ENCODE results near the gene MEI1. TPM values are rescaled to one million over a fixed set of nuclear protein-coding genes. Genes with fewer than 3 reads are reported as not detected.
A peak's percentile ranks its signal among the peaks of the same experiment; 100 is the strongest.

MEI1 gene
- total and polyA plus RNA-seq, 2 experiments from 2014 or later, result 0.18 TPM; not detected in 1

DNA sequence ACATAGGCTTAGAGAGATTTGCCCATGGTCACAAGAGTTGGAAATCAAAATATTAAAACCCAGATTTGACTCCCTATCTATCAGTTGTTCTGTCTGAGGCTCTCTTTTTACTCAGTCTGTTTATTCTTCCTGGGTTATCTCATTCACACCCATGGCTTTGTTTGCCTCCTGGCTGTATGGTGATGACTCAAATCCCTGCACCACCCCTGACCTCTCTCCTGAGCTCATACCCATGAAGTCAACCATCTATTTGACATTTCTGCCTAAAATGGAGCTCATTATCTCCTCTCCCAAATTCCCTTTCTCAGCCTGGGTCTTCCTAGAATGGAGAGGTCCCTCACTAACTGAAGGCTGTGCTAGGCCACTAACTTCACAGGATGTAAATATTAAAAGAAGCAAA lies 73.3 kb downstream of the MEI1 start:
- no peaks in the 10 kb centered on the region for H4K20me1 ChIP-seq (ENCODE audit: insufficient read depth, poor library complexity, severe bottlenecking)
- TF ChIP-seq, protein P1, sequence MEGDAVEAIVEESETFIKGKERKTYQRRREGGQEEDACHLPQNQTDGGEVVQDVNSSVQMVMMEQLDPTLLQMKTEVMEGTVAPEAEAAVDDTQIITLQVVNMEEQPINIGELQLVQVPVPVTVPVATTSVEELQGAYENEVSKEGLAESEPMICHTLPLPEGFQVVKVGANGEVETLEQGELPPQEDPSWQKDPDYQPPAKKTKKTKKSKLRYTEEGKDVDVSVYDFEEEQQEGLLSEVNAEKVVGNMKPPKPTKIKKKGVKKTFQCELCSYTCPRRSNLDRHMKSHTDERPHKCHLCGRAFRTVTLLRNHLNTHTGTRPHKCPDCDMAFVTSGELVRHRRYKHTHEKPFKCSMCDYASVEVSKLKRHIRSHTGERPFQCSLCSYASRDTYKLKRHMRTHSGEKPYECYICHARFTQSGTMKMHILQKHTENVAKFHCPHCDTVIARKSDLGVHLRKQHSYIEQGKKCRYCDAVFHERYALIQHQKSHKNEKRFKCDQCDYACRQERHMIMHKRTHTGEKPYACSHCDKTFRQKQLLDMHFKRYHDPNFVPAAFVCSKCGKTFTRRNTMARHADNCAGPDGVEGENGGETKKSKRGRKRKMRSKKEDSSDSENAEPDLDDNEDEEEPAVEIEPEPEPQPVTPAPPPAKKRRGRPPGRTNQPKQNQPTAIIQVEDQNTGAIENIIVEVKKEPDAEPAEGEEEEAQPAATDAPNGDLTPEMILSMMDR (IDR thresholded peaks at IDR 0.05; ENCODE audit: poor library complexity), result no peak
- no peak for TF ChIP-seq EZH2phosphoT487 (IDR thresholded peaks at IDR 0.05; ENCODE audit: low read depth, severe bottlenecking, unreplicated experiment)
- no peak for TF ChIP-seq EZH2 (IDR thresholded peaks at IDR 0.05; ENCODE audit: borderline replicate concordance)
- no peak for DNase-seq (ENCODE audit: low spot score)
- no peak overlapping the region for H3K4me3 ChIP-seq
- H2AFZ ChIP-seq, result no peak overlapping the region
- no peak overlapping the region for H3K4me2 ChIP-seq
- H3K27ac ChIP-seq, result peak overlapping the region; percentile 60
- no peaks in the 10 kb centered on the region for H3K9me3 ChIP-seq (ENCODE audit: low read depth)
- no peaks in the 10 kb centered on the region for H3K9me2 ChIP-seq (replicated peaks; ENCODE audit: insufficient read depth)
- no peaks in the 10 kb centered on the region for H3K4me1 ChIP-seq (ENCODE audit: insufficient read depth)
- H3K27me3 ChIP-seq, result no peaks in the 10 kb centered on the region
- no peaks in the 10 kb centered on the region for H3K79me2 ChIP-seq
- no peaks in the 10 kb centered on the region for H3K36me3 ChIP-seq (replicated peaks; ENCODE audit: insufficient read depth, low read depth)

DNA sequence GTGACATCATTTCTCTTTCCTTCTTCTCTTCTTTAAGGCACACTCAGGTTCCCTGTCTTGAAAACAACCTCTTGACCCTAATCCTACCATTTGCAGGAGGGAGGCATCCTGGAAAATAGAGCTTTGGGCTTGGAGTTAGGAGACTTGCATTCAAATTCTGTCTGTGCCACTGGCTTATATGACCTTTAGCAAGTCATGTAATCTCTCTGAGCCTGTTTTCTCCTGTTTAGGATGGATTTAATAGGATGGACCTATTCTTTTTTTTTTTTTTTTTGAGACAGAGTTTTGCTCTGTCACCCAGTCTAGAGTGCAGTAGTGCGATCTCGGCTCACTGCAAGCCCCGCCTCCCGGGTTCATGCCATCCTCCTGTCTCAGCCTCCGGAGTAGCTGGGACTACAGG lies 76.0 kb downstream of the MEI1 start:
- no peak overlapping the region for H2AFZ ChIP-seq
- WGBS (ENCODE audit: low lambda C conversion rate, missing lambda C conversion rate), result 87% methylated on average over 3 of the region's 5 CpGs
- H3K27me3 ChIP-seq, result no peaks in the 10 kb centered on the region

GRCh38 chr22:41775976-41776375 lies 76.7 kb downstream of the MEI1 start:
- no peak overlapping the region for H3K4me2 ChIP-seq
- no peaks in the 10 kb centered on the region for H3K9me2 ChIP-seq (replicated peaks; ENCODE audit: insufficient read depth)
- no peaks in the 10 kb centered on the region for H3K27me3 ChIP-seq
- no peaks in the 10 kb centered on the region for H3K79me2 ChIP-seq
- TF ChIP-seq, protein P1 (IDR thresholded peaks at IDR 0.05; ENCODE audit: poor library complexity), result no peak
- no peak for TF ChIP-seq EZH2 (IDR thresholded peaks at IDR 0.05; ENCODE audit: borderline replicate concordance)
- no peak for TF ChIP-seq EZH2phosphoT487 (IDR thresholded peaks at IDR 0.05; ENCODE audit: low read depth, severe bottlenecking, unreplicated experiment)
- no peak overlapping the region for H2AFZ ChIP-seq
- no peaks in the 10 kb centered on the region for H3K36me3 ChIP-seq (replicated peaks; ENCODE audit: insufficient read depth, low read depth)
- no peak overlapping the region for H3K27ac ChIP-seq
- DNase-seq (ENCODE audit: low spot score), result no peak
- H3K4me1 ChIP-seq (ENCODE audit: insufficient read depth), result no peaks in the 10 kb centered on the region
- no peak overlapping the region for H3K4me3 ChIP-seq
- no peaks in the 10 kb centered on the region for H3K9me3 ChIP-seq (ENCODE audit: low read depth)
- H4K20me1 ChIP-seq (ENCODE audit: insufficient read depth, poor library complexity, severe bottlenecking), result no peaks in the 10 kb centered on the region
- WGBS (ENCODE audit: low lambda C conversion rate, missing lambda C conversion rate), result 66% methylated on average over 4 of the region's 4 CpGs

More for the DNA sequence above, 76.0 kb downstream of the MEI1 start:
- TF ChIP-seq, protein P1 (IDR thresholded peaks at IDR 0.05; ENCODE audit: poor library complexity), result no peak
- no peak for TF ChIP-seq EZH2 (IDR thresholded peaks at IDR 0.05; ENCODE audit: borderline replicate concordance)
- TF ChIP-seq EZH2phosphoT487 (IDR thresholded peaks at IDR 0.05; ENCODE audit: low read depth, severe bottlenecking, unreplicated experiment), result no peak
- Histone ChIP-seq H4K20me1 (ENCODE audit: insufficient read depth, poor library complexity, severe bottlenecking) (no peaks in the 10 kb centered on the region), H3K4me3 (no peak overlapping the region), H3K27ac (no peak overlapping the region), H3K9me2 (replicated peaks; ENCODE audit: insufficient read depth) (no peaks in the 10 kb centered on the region), H3K36me3 (replicated peaks; ENCODE audit: insufficient read depth, low read depth) (no peaks in the 10 kb centered on the region), H3K9me3 (ENCODE audit: low read depth) (no peaks in the 10 kb centered on the region), H3K4me2 (no peak overlapping the region), H3K4me1 (ENCODE audit: insufficient read depth) (no peaks in the 10 kb centered on the region), H3K79me2 (no peaks in the 10 kb centered on the region)
- no peak for DNase-seq (ENCODE audit: low spot score)

GRCh38 chr22:41776381-41776780 lies 77.1 kb downstream of the MEI1 start:
- WGBS (ENCODE audit: low lambda C conversion rate, missing lambda C conversion rate), result 83% methylated on average over 3 of the region's 3 CpGs
- no peak overlapping the region for H3K4me2 ChIP-seq
- TF ChIP-seq EZH2 (IDR thresholded peaks at IDR 0.05; ENCODE audit: borderline replicate concordance) (no peak), EZH2phosphoT487 (IDR thresholded peaks at IDR 0.05; ENCODE audit: low read depth, severe bottlenecking, unreplicated experiment) (no peak)
- TF ChIP-seq, protein P1 (IDR thresholded peaks at IDR 0.05; ENCODE audit: poor library complexity), result no peak
- no peak for DNase-seq (ENCODE audit: low spot score)
- no peaks in the 10 kb centered on the region for H4K20me1 ChIP-seq (ENCODE audit: insufficient read depth, poor library complexity, severe bottlenecking)
- no peak overlapping the region for H3K27ac ChIP-seq
- H3K27me3 ChIP-seq, result no peaks in the 10 kb centered on the region
- no peaks in the 10 kb centered on the region for H3K9me2 ChIP-seq (replicated peaks; ENCODE audit: insufficient read depth)
- no peaks in the 10 kb centered on the region for H3K36me3 ChIP-seq (replicated peaks; ENCODE audit: insufficient read depth, low read depth)
- no peak overlapping the region for H3K4me3 ChIP-seq
- H3K4me1 ChIP-seq (ENCODE audit: insufficient read depth), result no peaks in the 10 kb centered on the region
- no peak overlapping the region for H2AFZ ChIP-seq
- no peaks in the 10 kb centered on the region for H3K79me2 ChIP-seq
- no peaks in the 10 kb centered on the region for H3K9me3 ChIP-seq (ENCODE audit: low read depth)
